Stimulated activated CD4-positive, alpha-beta T cell treated with anti-CD3 and anti-CD28 coated beads, Interleukin-4, amount 100 ng/mL, for 48 hours (primary cell): ENCODE data around the gene FAM174C.

Experiments
- DNase-seq, 2 donors: peaks; one replicate each; pipeline ENCODE4 v3.0.0-alpha.2; 2020; ENCODE audit warnings: low read depth in 2 of 2

The FAM174C gene

DNA sequence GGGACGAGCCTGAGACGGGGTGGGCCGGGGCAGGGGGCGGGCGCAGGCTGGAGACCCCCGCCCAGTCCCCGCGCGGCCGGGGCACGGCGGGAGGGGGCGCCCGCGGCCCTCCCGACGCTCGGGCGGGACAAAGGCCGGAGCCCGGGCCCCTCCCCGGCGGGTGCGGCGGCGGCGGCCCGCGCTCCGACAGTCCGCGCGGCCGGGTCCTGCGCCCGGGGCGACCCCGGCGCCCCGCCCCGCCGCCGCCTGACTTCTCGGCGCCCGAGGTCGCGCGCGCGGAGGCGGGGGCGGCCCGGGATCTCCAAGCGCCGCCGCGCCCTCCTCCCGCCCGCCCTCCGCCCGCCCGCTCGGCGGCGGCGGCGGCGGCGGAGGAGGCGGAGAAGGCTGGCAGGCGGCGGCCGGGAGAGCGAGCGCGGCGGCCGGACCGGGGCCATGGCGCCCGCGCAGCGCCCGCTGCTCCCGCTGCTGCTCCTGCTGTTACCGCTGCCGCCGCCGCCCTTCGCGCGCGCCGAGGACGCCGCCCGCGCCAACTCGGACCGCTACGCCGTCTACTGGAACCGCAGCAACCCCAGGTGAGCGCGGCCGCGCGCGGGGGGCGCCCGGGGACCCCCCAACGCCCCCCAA, 10.5 kb downstream of the FAM174C start, which contains the start of gene EFNA2:
TSS of gene EFNA2 (plus strand) at position 137 of the 624 bp plus-strand sequence. CDS start at position 433, 296 bp downstream.
- DNase-seq, result no peak

DNA sequence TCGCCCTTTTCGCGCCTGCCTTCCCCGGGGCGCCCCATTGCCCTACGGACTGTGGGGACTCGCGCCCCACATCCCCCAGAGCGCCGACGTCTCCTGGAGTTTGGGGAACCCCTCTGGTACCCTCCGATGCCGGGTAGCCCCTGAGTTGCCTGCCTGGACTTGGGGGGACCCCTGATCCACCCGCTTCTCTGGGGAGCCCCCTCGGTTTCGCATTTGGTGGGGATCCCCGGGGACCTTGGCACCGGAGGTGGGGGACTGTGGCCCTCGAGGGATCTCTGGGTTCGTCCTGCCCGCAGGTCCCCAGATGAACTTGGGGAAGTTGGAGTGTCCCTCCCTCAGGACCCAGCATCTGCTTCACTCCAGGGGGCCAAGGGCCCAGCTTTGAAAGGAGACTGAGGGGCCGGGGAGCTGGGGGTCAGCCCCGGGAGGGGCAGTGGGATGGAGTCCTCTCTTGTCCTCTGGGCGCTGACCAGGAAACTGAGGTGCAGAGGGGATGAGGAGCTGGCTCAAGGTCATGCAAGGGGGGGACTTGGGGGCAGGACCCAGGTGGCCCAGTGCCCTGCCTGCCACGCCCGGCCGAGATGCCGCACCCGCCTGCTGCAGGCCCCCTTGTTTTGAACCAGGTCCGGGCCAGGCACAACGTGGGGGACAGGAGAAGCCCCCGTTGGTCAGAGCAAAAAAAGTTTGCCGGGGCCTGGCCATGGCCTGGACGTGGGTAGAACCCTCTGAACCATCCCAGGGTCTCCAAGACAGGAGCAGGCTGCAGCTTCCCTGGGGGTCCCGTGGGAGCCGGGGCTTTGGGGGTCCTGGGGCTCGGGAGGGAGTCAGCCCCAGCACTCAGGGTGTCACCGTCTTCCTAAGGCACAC, 11.4 kb downstream of the FAM174C start:
- no peak for DNase-seq

DNA sequence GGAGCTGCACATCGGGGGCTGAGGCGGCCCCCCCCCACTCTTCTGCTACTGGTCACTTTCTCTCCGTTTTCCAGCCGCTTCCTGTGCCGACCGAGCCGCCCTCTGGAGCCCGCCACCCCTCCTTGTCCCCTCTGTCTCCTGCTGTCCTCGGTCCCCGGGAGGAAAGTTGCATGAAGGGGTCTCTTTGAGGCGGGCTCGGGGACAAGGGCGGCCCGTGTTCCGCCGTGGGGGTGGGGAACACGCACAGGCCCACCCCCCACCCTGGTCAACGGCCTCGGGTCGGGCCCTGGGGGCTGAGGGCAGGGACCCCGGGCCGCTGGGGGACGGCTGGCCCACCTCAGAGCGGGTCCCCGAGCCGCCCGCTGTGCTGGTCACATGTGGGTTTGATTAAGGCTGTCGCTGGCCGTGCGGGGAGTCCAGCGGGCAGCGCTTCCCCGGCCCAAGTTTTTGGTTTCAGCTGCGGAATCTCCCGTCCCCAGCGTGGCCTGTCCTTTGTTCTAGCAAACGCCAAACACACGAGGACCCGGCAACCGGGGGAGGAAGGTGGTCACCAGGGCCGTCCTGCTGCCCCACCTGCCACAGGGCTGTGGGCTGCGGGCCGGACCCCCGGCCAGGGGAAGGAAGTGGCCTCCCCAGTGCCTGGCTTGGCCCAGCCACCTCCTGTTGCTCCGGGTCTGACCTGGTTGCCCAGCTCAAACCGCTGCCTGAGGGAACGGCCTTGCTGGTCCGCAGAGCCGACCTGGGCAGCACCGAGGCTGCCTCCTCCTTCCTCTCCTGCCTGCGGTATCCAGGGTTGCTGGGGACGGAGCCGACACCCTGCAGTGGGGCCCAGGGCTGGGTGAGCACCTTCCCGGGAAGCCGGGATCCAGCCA, 12.3 kb downstream of the FAM174C start:
- DNase-seq, result no peak

DNA sequence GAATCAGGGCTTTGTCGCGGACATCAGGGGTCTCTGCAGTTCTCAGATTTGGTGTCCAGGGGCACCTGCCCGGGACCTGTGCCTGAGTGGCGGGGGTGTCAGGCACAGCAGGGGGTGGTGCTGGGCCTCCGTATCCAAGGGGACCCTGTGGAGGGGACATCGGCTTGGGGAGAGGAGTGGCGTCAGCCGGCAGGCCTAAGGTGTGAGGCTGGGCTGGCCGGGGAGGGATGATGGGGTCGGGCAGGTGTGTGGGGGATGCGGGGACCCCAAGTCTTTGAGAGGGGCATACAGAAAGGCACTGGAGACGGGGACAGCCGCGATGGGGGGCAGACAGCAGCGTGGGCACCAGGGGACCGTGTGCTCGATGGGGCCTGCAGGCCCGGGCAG, 12.9 kb downstream of the FAM174C start:
- DNase-seq, result no peak

DNA sequence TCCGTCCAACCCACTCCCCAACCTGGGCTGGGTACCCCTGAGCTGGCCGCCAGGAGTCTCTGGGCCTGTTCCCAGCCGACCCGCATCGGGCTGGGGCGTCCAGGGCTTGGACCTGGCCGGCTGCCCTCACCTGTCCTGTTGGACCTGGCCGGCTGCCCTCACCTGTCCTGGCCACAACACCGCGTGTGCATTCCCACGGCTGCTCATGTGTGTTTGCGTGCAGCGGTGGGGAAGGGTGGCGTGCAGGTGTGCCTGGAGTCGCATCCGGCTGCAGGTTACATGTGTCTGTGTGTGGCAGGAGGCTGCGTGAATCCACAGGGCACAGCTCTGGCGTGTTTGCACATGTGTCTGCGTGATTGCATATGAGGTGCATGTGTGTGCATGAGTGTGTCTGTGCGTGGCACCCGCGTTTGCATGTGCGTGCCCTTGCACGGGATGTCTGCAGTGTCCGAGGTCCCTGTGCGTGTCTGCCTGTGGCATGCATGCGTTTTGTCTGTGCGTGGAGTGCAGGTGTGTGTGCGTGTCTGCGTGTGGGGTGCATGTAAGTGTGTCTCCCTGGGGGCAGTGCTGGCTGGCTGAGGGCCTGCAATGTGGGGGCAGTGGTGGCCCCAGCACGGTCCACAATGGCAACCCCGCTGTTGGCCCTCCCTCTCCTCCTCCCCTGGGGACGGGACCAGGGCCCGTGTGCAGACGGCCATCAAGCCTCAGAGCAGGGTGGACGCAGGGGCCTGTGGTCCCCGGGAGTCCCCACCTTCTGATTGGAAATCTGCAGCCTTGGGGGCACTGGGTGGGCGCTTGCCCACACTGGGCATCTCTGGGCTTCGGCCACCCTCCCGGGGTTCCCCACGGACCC, 13.7 kb downstream of the FAM174C start:
- no peak for DNase-seq

DNA sequence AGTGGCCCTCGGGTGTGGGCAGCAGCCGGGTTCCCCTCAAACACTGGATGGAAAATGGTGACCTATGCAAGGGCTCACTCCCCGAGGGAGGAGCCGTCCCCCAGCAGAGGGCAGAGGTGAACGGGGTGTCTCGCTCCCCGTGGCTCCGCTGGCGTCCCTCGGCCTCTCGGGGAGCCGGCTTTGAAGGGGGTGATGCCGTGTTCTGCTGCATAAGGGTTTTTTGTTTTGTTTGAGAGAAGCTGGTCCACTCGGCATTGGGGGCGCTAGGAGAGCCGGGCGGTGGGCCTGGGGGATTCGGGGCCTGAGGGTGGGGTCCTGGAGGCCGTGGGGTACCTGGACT, 14.3 kb downstream of the FAM174C start:
- DNase-seq, result no peak

DNA sequence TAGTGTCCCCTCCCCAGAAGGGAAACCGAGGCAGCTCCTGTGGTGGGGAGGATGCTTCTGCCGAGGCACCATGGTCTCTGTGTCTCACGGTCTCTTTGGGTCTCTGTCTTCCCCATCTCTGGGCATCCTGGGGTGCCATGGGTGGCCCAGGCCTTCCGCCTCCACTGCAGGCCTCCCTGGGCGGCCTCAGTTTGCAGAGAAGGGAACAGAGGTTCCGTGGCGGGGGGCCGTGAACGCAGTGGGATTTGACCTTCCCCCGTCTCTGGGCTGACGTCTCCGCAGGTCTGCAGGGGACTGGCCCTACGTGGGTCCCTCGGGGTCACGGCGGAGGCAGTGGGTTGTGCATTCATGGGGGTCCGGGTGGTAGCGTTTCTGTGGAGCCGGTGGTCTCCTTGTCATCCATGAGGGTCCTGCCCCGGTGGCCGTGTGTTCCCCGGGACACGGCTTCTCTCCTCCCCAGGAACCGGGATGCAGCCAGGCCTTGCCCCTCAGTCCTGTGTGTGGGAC, 14.9 kb downstream of the FAM174C start:
- DNase-seq, result no peak

DNA sequence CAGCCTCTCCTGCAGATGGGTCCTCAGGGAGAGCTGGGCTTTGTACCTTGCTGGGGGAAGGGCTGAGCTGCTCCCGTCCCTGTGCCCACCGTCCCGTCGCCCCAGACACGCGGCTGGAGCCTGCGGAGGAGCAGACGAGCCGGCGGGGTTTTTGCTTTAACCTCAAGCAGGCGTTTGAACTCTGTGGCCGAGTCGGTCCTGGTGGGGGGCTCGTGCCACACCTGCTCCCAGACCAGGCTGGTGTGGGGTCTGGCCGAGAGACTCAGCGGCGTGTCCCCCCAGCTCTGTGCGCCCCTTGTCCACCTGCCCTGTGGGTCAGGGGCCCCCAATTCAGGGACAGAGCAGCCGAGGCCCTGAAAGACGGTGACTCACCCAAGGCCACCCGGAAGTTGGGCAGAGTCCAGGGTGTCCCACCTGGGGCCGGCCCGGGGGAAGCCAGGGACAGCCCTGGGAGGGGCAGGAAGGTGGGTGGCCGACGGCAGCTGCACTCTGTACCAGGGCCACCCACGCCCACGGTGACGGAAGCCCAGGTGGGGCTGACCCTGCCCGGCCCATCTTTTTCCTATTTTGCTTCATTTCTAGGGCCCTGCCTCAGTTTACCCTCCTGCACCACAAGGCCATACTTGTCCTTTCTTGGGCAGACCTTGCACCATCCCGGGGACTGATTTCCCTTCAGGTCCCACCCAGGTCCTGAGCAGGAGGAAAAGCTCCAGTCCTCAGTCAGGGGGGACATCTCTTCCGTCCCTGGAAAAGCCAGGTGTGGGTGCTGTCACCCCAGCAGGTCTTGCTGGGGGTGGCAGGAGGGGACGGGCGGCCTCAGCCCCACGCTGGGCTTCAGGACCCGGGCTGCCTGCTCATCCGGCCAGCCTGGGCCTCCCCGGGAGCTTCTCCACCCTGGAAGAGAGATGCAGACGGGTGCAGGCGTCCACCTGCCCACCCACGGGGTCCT, 15.6 kb downstream of the FAM174C start:
- no peak for DNase-seq

DNA sequence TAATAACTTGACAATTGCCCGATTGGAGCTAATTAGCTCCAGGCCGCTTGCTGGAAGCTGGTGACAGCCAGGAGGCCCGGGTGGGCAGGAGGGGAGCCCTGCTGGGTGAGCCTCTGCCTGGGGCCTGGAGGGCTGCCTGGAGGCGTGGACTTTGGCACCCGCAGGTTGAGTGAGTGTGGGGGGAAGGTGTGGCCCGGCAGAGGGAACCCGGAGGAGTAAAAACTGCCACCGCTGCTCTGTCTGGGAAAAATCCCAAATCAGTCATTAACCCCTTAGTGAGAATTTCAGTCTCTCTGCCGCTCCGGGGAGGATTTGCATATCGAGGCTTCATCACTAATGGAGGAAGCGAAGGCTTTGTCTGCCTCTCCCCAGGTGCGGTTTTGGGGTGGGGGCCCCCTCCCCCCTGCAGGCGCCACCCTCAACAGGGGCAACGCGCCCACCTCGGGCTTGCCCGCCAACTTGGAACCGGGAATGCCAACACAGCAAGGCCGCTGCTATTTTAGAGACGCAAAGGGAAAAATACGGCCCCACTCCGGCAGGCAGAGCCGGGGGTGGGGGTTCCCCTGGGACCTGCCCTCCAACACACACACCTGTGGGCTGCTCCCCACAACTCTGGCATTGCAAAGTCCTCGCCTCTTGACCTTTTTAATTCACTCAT, 16.6 kb downstream of the FAM174C start:
- DNase-seq, result no peak

DNA sequence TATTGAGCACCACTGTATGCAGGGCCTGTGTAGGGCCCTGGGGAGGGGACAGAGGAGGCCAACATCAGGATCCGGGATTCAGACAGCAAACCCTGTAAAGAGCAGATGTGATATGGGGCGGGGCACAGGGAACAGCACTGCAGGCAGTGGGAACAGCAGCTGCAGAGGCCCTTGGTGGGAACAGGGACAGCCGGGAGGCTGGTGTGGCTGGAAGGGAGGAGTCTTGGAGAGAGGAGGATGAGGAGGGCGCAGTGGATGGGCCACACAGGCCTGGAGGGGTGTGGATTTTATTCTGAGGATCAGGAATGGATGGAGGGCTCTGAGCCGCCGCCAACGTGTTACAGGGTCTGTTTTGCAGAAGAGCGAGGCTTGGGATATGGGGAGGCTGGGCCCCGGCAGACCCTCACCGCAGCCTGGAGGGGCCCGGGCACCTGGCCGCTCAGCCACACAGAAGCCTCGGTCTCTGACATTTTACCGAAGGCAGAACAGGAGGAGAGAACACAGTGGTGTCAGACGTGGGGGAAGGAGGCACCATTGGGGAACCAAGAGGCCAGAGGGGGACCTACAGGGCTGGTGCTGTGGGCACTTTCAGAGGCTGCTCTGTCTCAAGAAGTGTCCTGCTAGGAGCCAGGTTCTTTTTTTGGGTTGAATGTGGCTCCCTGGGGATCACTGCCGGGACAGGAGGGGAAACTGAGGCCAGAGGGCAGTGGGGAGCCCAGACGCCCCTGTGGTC, 17.3 kb downstream of the FAM174C start:
- no peak for DNase-seq

DNA sequence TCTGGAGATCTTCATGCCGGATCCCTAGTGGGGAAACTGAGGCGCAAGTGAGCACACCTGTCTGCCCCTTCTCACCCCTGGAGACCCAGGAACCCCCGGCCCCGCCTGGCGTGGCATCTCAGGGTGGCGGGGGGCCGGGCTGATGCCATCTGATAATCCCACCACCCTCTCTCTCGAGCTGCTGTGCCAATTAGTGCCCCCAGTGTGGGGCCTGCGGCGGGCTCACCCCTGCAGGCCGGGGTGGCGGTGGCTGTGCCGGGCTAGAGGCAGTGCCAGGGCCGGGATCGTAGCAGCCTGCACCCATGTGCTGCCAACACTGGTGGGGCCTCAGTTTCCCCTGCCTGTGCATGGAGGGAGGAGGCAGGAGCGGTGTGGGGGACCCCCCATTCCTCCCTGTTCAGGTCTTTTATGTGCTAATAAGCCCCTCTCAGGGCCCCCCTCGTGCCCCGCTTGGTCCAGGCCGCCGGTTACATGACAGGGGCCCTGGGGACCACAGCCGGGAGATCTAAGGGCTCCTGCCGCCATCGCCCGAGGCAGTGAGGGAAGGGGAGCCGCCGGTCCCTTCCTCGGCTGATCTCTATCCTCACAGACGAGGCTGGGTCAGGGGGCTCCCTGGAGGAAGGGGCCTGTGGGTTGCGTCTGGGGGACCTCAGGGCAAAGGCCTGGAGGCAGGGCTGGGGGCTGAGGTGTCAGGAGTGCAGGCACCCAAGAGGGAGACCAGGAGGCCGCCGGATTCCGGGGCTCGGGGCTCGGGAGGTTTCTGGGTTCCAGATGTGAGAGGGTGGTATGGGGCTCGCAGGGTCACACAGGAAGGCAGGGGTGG, 18.7 kb downstream of the FAM174C start:
- no peak for DNase-seq

DNA sequence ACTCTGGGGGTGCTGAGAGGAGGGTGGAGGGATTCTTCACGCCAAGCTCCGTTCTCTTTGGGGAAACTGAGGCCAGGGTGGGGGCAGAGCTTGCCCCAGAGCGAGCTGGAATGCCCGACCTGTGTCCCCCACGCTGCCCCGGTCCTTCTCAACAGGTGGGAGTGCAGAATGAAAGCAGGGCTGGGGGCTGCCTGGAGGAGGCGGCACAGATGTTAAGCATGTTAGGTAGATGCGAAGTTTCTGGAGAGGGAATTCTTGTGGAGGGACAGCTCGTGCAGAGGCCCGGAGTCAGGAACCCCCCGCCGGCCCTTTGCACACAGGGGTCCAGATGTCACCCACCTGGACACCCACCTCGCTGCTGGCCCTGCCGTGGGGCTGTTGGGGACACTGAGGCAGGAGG, 19.4 kb downstream of the FAM174C start:
- DNase-seq, result no peak

DNA sequence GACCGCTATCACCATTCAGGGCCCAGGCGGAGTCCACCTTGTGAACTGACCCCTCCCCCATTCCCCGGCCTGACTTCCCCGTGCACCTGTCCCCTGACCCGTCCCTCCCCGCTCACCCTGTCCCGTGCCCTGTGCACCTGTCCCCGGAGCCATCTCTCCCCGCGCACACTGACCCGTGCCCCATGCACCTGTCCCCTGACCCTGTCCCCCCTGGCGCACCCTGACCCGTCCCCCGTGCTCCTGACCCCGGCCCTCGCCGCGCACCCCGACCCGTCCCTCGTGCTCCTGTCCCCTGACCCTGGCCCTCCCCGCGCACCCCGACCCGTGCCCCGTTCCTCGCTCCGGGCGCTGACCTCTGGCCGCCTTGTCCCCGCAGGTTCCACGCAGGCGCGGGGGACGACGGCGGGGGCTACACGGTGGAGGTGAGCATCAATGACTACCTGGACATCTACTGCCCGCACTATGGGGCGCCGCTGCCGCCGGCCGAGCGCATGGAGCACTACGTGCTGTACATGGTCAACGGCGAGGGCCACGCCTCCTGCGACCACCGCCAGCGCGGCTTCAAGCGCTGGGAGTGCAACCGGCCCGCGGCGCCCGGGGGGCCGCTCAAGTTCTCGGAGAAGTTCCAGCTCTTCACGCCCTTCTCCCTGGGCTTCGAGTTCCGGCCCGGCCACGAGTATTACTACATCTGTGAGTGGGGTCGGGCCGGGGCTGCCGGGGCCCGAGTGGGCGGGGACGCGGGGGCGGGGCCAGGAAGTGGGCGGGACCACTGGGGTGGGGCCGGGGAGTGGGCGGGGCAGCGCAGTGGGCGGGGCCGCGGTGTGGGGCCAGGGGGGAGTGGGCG, 20.1 kb downstream of the FAM174C start:
- peak in 1 of 2 donors; percentile 67 for DNase-seq

DNA sequence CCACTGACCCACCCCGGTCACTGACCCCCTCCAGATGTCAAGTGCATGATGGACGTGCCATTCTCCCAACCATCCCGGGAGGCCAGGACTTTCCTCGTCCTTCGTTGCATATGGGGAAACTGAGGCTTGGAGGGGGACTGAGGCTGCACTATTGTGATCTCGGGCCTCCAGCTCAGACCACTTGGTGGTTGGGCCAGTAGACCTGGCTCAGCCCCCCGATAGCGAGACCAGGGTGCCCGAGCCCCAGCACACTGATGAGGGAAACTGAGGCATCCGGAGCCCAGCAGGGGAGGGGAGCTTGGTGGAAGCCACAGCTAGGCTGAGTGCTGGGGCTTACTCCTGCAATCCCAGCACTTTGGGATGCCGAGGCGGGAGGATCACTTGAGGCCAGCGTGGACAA, 20.7 kb downstream of the FAM174C start:
- no peak for DNase-seq

DNA sequence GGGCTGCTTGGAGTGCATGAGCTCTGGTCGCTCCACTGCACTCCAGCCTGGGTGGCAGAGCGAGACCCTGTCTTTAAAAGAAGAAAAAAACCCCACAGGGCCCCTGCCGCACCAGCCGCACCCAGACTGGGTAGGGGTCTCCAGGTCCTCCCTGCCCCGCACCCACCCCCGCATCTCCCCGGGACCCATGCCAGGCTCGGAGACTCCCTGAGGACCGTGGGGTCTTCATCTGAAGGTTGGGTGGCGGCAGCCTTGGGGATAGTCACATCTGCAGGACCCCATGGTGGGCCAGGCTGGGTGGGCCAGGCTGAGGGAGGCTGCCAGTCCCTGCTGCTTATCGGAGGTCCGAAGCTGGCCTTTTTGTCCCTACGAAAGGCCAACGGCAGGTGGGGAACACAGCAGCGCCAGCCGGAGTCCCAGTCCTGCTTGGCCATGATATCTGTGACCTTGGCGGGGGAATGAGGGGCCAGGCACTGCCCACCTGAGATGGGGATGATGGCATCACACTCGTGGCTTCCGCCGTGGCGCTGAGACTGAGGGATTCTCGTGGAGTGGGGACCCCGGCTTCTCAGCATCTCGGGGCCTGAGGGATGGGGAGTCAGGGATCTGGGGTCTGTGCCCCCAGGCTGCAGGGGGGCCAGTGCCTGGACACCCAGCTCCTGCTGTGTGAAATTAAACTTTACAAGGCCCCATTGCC, 21.4 kb downstream of the FAM174C start:
- DNase-seq, result no peak

DNA sequence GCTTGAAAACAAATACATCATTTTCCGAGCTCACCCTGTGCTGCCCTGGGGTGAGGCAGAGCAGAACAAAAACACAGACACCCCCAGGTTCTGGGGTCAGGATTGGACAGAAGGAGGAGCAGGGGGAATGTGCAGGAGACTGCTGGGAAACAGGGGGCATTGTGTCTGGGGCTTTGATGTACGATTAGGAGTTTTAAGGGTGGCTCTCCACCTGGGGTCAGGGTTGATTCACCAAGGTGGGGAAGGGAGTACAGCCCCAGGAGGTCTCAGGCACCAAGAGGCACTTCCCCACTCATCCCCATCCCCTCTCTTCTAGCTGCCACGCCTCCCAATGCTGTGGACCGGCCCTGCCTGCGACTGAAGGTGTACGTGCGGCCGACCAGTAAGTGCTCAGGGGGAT, 22.9 kb downstream of the FAM174C start:
- no peak for DNase-seq
